A673 (cell line): ENCODE results near the gene NLK. TPM values are rescaled to one million over a fixed set of nuclear protein-coding genes. Genes with fewer than 3 reads are reported as not detected.

Source experiments
- BruUV-seq: library from RNA; stranded (reverse); fragments of 400-500 nt; replicated peaks from 2 replicates; lab custom pipeline; 2021; lab: Mats Ljungman, UMichigan
- CTCF ChIA-PET: fragments of 300-600 bp; sonication (Branson Sonifier 250); formaldehyde crosslinking; loops from one replicate; lab custom pipeline; 2022; ENCODE audit warnings: antibody characterized with exemption; lab: Charles Lee
- POLR2A ChIA-PET: fragments of 300-600 bp; sonication (Branson Sonifier 250); formaldehyde crosslinking; loops from one replicate; lab custom pipeline; 2022; ENCODE audit warnings: antibody characterized with exemption; ENCODE audit not compliant: low non-redundant PET; lab: Charles Lee
- DNase-seq: peaks from one replicate; pipeline ENCODE4 v3.0.0-alpha.2; 2015; ENCODE audit warnings: low spot score
- H3K27ac ChIP-seq: fragments of 200-600 bp; sonication (generic); 2 replicates; pipeline ENCODE4 v1.5.1; 2016; ENCODE audit warnings: mixed run types, low read depth, mild to moderate bottlenecking, mixed read lengths, antibody characterized with exemption, low read length; ENCODE audit not compliant: poor library complexity, severe bottlenecking
- H3K27me3 ChIP-seq: fragments of 200-600 bp; sonication (generic); replicated peaks from 2 replicates; pipeline ENCODE4 v1.6.1; 2017; ENCODE audit warnings: mixed run types, low read depth, mild to moderate bottlenecking, mixed read lengths, antibody characterized with exemption, low read length; ENCODE audit not compliant: insufficient read depth, poor library complexity
- H3K36me3 ChIP-seq: fragments of 200-600 bp; sonication (generic); 2 replicates; pipeline ENCODE4 v1.6.1; 2016; ENCODE audit warnings: mixed run types, mild to moderate bottlenecking, mixed read lengths, antibody characterized with exemption, low read length; ENCODE audit not compliant: insufficient read depth, poor library complexity, severe bottlenecking
- H3K4me1 ChIP-seq: fragments of 200-600 bp; sonication (generic); 2 replicates; pipeline ENCODE4 v1.6.1; 2017; ENCODE audit warnings: mixed run types, mild to moderate bottlenecking, mixed read lengths, antibody characterized with exemption, low read length; ENCODE audit not compliant: insufficient read depth, poor library complexity, severe bottlenecking
- H3K4me3 ChIP-seq: fragments of 200-600 bp; sonication (generic); 2 replicates; pipeline ENCODE4 v1.5.1; 2016; ENCODE audit warnings: low read depth, mixed run types, mild to moderate bottlenecking, mixed read lengths, low read length; ENCODE audit not compliant: poor library complexity, severe bottlenecking
- H3K9me3 ChIP-seq: fragments of 200-600 bp; sonication (generic); 2 replicates; pipeline ENCODE4 v1.6.1; 2016; ENCODE audit warnings: mixed run types, low read depth, mild to moderate bottlenecking, mixed read lengths, antibody characterized with exemption, low read length; ENCODE audit not compliant: poor library complexity, severe bottlenecking
- EZH2 ChIP-seq: fragments of 200-600 bp; sonication (generic); IDR thresholded peaks from 2 replicates; pipeline ENCODE4 v1.6.1; 2017; ENCODE audit warnings: borderline replicate concordance, low read depth, mild to moderate bottlenecking, mixed read lengths, antibody characterized with exemption, low read length; ENCODE audit not compliant: poor library complexity, severe bottlenecking
- intact Hi-C: fragments of 100-400 bp; cut with micrococcal nuclease; formaldehyde crosslinking; loops from one replicate; pipeline ENCODE4 v1.10.0; 2022; ENCODE audit not compliant: unreplicated experiment
- total RNA-seq: library from RNA; stranded (reverse); gene quantifications from 2 replicates; pipeline ENCODE4 v1.2.3, GENCODE V29; 2021
- TF ChIP-seq, protein P1 (sequence below): fragments of 300-800, 200-600 bp; sonication (generic); conservative IDR thresholded peaks from 2 replicates; pipeline ENCODE4 v1.5.1; 2017; ENCODE audit warnings: low read depth, mild to moderate bottlenecking, antibody characterized with exemption, low read length, moderate library complexity, mixed read lengths

The NLK gene
- total RNA-seq, 1 experiment from 2014 or later, result 23.8 TPM

DNA sequence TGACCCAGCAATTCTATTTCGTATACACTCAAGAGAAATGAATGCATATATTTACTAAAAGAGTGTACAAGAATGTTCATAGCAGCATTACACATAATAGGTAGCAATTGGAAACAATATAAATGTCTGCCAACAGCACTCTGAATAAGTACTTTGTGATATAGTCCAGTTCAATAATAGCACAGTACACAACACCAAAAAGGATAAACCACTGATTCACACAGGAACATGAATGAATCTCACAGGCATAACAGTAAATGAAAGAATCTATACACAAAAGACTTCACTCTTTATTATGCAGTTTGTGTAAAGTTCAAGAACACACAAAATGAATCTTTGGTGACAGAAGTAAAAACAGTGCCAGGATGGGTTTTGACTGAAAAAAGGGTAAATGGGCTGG is 86.3 kb downstream of the NLK start:
- Histone ChIP-seq H3K36me3 (peaks cover 5% of the 10 kb centered on the region), H3K9me3 (no peaks in the 10 kb centered on the region), H3K27ac (no peak overlapping the region), H3K4me1 (peaks cover 24% of the 10 kb centered on the region), H3K4me3 (no peak overlapping the region), H3K27me3 (no peaks in the 10 kb centered on the region)
- TF ChIP-seq, protein P1, sequence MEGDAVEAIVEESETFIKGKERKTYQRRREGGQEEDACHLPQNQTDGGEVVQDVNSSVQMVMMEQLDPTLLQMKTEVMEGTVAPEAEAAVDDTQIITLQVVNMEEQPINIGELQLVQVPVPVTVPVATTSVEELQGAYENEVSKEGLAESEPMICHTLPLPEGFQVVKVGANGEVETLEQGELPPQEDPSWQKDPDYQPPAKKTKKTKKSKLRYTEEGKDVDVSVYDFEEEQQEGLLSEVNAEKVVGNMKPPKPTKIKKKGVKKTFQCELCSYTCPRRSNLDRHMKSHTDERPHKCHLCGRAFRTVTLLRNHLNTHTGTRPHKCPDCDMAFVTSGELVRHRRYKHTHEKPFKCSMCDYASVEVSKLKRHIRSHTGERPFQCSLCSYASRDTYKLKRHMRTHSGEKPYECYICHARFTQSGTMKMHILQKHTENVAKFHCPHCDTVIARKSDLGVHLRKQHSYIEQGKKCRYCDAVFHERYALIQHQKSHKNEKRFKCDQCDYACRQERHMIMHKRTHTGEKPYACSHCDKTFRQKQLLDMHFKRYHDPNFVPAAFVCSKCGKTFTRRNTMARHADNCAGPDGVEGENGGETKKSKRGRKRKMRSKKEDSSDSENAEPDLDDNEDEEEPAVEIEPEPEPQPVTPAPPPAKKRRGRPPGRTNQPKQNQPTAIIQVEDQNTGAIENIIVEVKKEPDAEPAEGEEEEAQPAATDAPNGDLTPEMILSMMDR, result no peak
- TF ChIP-seq EZH2, result no peak
- no TSS peak for BruUV-seq
- intact Hi-C loops, result no loop called here
- CTCF ChIA-PET, result no interaction called here
- POLR2A ChIA-PET, result no interaction called here
- no peak for DNase-seq

DNA sequence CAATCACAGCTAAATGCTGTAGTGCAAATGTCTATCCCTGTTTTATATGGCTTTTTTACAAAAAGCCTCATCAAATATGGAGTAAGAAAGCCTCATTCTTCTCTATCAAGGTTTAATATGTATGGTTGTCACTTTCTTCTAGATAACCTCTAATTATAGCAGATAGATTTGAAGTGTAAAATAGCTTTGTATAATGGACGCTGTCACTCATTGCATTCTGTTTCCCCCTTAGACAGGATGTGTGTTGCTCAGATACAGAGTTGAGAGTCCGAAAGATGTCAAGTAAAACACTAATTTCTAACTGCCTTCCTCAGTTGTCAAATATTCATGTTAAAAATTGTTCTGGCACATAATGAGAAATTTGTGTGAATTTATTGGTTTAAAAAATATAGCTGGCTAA is 88.0 kb downstream of the NLK start:
- ChIA-PET POLR2A (no interaction called here), CTCF (no interaction called here)
- H3K27me3 ChIP-seq, result no peaks in the 10 kb centered on the region
- peaks cover 5% of the 10 kb centered on the region for H3K36me3 ChIP-seq
- peaks cover 20% of the 10 kb centered on the region for H3K4me1 ChIP-seq
- intact Hi-C loops, result loop anchor here (5.0 kb wide), 1 partner anchor 238 kb away; the partner anchor contains the start of gene LYRM9
- H3K27ac ChIP-seq, result no peak overlapping the region
- DNase-seq, result no peak
- BruUV-seq, result no TSS peak
- no peaks in the 10 kb centered on the region for H3K9me3 ChIP-seq
- no peak overlapping the region for H3K4me3 ChIP-seq
- TF ChIP-seq EZH2, result no peak
- TF ChIP-seq, protein P1, result no peak

DNA sequence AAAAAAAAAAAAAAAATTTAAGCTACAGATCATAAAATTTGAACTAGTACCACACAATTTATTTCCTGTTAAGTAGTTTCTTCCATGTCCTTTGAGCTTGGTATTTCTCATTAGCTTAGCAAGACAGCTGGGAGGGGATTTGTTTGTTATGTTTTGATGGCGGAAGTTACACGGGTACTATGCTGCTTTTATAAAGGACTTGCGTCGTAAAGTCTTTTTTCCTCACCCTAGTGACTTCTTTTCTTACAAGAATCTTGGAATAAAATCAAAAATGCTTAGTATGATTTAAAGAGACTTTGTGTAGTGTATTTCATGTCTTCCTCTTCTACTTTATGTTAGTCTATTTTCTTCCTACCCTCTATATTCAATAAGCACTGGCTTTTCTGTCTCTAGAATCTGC is 89.1 kb downstream of the NLK start:
- Histone ChIP-seq H3K9me3 (no peaks in the 10 kb centered on the region), H3K27ac (peak overlapping the region; percentile 27), H3K4me1 (peaks cover 20% of the 10 kb centered on the region), H3K27me3 (no peaks in the 10 kb centered on the region), H3K36me3 (peaks cover 5% of the 10 kb centered on the region), H3K4me3 (no peak overlapping the region)
- POLR2A ChIA-PET, result interaction anchor here (0.5 kb wide), 1 partner anchor 572 kb away, joined by 3 read pairs; no protein-coding TSS in a partner anchor
- intact Hi-C loops, result loop anchor here (5.0 kb wide), 1 partner anchor 239 kb away; the partner anchor contains the start of gene LYRM9
- no peak for TF ChIP-seq EZH2
- TF ChIP-seq, protein P1, result no peak
- peak; percentile 42 for DNase-seq
- CTCF ChIA-PET, result interaction anchor here (0.7 kb wide), 1 partner anchor 207 kb away, joined by 6 read pairs; no protein-coding TSS in a partner anchor
- BruUV-seq, result no TSS peak
